NB4 (cell line): Measurements from ENCODE around the gene TMEM184A.

Experiments used
- CTCF ChIP-seq: IDR thresholded peaks from one replicate; pipeline ENCODE4 v1.5.1; 2012; ENCODE audit warnings: low read depth, low read length
- MAX ChIP-seq: IDR thresholded peaks from 2 replicates; pipeline ENCODE4 v1.6.1; 2011; ENCODE audit warnings: low read depth, low read length
- POLR2A ChIP-seq: IDR thresholded peaks from 2 replicates; pipeline ENCODE4 v1.6.1; 2011; ENCODE audit warnings: mild to moderate bottlenecking; ENCODE audit not compliant: insufficient read length; ENCODE audit errors: extremely low read depth

- no peak for TF ChIP-seq CTCF
- TF ChIP-seq POLR2A = no peak
- no peak for TF ChIP-seq MAX
Observed at GRCh38 chr7:1514995-1515401, 41.0 kb downstream of the TMEM184A start.
